Measurements from ENCODE around the gene ANKRA2.

Gene ANKRA2

GRCh38 chr5:73587923-73588322 lies 22.5 kb upstream of the ANKRA2 start:
- Histone ChIP-seq H4K20me1 (ENCODE audit: insufficient read depth, low read length, poor library complexity, severe bottlenecking) (no peaks in the 10 kb centered on the region), H3K9ac (ENCODE audit: low read depth, low read length, poor library complexity, severe bottlenecking) (no peak overlapping the region), H3K9me3 (ENCODE audit: insufficient read depth, low read depth, low read length) (no peaks in the 10 kb centered on the region), H3K36me3 (ENCODE audit: insufficient read depth, low read length) (no peaks in the 10 kb centered on the region), H3K9me2 (replicated peaks; ENCODE audit: low read depth, low read length) (no peaks in the 10 kb centered on the region), H3K4me1 (ENCODE audit: insufficient read depth, low read length, poor library complexity, severe bottlenecking) (no peaks in the 10 kb centered on the region), H3K4me2 (ENCODE audit: low read depth, low read length, poor library complexity, severe bottlenecking) (no peak overlapping the region), H3K27me3 (ENCODE audit: insufficient read depth, low read length, poor library complexity, severe bottlenecking) (no peaks in the 10 kb centered on the region), H3F3A (ENCODE audit: low read depth) (no peaks in the 10 kb centered on the region), H2AFZ (ENCODE audit: low read length) (no peak overlapping the region), H3K4me3 (ENCODE audit: low read length, poor library complexity, severe bottlenecking) (no peak overlapping the region), H3K79me2 (ENCODE audit: insufficient read depth, low read length) (no peaks in the 10 kb centered on the region)
- TF ChIP-seq EZH2phosphoT487 (IDR thresholded peaks at IDR 0.05; ENCODE audit: borderline replicate concordance): no peak
- no peak for TF ChIP-seq CTCF (conservative IDR thresholded peaks at IDR 0.05; ENCODE audit: low read length)

GRCh38 chr5:73582285-73583145 lies 17.1 kb upstream of the ANKRA2 start:
- no peaks in the 10 kb centered on the region for H3K27me3 ChIP-seq (ENCODE audit: insufficient read depth, low read length, poor library complexity, severe bottlenecking)
- no peak overlapping the region for H2AFZ ChIP-seq (ENCODE audit: low read length)
- no peak for TF ChIP-seq CTCF (conservative IDR thresholded peaks at IDR 0.05; ENCODE audit: low read length)

GRCh38 chr5:73565969-73566547 lies 619 bp upstream of the ANKRA2 start:
- H3F3A ChIP-seq (ENCODE audit: low read depth): no peaks in the 10 kb centered on the region
- peaks cover 12% of the 10 kb centered on the region for H4K20me1 ChIP-seq (ENCODE audit: insufficient read depth, low read length, poor library complexity, severe bottlenecking)
- no peaks in the 10 kb centered on the region; the same call in 1 of the 2 replicates for H3K36me3 ChIP-seq (ENCODE audit: insufficient read depth, low read length)
- H3K4me3 ChIP-seq (ENCODE audit: low read length, poor library complexity, severe bottlenecking): peak overlapping the region; percentile 97
- H3K9ac ChIP-seq (ENCODE audit: low read depth, low read length, poor library complexity, severe bottlenecking): peak overlapping the region; percentile 99
- no peaks in the 10 kb centered on the region for H3K27me3 ChIP-seq (ENCODE audit: insufficient read depth, low read length, poor library complexity, severe bottlenecking)
- H3K4me1 ChIP-seq (ENCODE audit: insufficient read depth, low read length, poor library complexity, severe bottlenecking): peaks cover 46% of the 10 kb centered on the region
- H3K9me2 ChIP-seq (replicated peaks; ENCODE audit: low read depth, low read length): no peaks in the 10 kb centered on the region
- TF ChIP-seq CTCF (conservative IDR thresholded peaks at IDR 0.05; ENCODE audit: low read length): no peak
- no peaks in the 10 kb centered on the region for H3K9me3 ChIP-seq (ENCODE audit: insufficient read depth, low read depth, low read length)
- H2AFZ ChIP-seq (ENCODE audit: low read length): peak overlapping the region; percentile 94
- H3K79me2 ChIP-seq (ENCODE audit: insufficient read depth, low read length): peaks cover 54% of the 10 kb centered on the region
- peak overlapping the region; percentile 93 for H3K4me2 ChIP-seq (ENCODE audit: low read depth, low read length, poor library complexity, severe bottlenecking)

More at GRCh38 chr5:73582285-73583145, 17.1 kb upstream of the ANKRA2 start:
- Histone ChIP-seq H3K4me2 (ENCODE audit: low read depth, low read length, poor library complexity, severe bottlenecking) (no peak overlapping the region), H4K20me1 (ENCODE audit: insufficient read depth, low read length, poor library complexity, severe bottlenecking) (no peaks in the 10 kb centered on the region), H3K9me2 (replicated peaks; ENCODE audit: low read depth, low read length) (no peaks in the 10 kb centered on the region), H3K9me3 (ENCODE audit: insufficient read depth, low read depth, low read length) (no peaks in the 10 kb centered on the region), H3K9ac (ENCODE audit: low read depth, low read length, poor library complexity, severe bottlenecking) (no peak overlapping the region), H3K36me3 (ENCODE audit: insufficient read depth, low read length) (peaks cover 29% of the 10 kb centered on the region; the same call in 1 of the 2 replicates), H3K4me1 (ENCODE audit: insufficient read depth, low read length, poor library complexity, severe bottlenecking) (no peaks in the 10 kb centered on the region), H3F3A (ENCODE audit: low read depth) (no peaks in the 10 kb centered on the region), H3K79me2 (ENCODE audit: insufficient read depth, low read length) (no peaks in the 10 kb centered on the region), H3K4me3 (ENCODE audit: low read length, poor library complexity, severe bottlenecking) (no peak overlapping the region)

All from Loucy (cell line).